ENCODE measurements around the gene FA2H. TPM values are rescaled to one million over a fixed set of nuclear protein-coding genes. Genes with fewer than 3 reads are reported as not detected.

The FA2H gene
- total RNA-seq, 1 donor from 2014 or later = 11.5 TPM

DNA sequence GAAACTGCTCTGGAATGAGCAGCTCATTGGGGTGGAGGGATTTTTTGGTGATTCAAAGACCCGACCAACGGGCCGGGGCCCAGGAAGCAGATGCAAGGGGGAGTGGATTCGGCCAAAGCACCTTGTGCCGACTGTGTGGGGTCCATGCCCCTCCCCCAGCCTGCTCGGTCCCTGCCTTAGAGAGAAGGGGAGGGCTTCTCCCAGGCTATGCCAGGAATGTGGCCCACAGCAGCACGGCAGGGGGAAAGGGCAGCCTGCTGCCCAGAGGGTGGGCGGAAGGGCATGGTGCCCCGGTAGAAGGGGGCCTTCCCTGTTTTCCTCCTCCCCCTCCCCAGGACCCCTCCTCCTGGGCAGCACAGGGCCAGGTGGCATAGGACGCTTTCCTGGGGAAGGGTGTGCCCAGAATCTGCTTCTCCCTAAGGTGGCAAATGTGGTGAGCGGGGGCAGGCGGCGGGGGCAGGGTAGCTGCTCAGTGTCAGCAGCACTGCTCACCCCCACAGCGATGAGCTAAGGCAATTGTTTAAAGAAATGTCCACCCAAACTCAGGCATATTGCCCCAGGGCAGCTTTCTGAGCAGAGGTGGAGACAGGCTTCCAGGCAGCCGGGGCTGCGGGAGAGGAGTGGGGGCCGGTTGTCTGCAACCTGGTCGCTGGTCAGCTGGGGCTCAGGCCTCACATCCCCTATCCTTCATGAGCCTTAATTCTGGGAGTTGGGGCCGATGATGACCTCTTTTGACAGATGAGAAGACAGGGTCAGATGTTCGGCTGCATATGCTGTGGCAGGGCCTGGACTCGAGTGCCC is 40.1 kb downstream of the FA2H start:
- TF ChIP-seq, protein P1, sequence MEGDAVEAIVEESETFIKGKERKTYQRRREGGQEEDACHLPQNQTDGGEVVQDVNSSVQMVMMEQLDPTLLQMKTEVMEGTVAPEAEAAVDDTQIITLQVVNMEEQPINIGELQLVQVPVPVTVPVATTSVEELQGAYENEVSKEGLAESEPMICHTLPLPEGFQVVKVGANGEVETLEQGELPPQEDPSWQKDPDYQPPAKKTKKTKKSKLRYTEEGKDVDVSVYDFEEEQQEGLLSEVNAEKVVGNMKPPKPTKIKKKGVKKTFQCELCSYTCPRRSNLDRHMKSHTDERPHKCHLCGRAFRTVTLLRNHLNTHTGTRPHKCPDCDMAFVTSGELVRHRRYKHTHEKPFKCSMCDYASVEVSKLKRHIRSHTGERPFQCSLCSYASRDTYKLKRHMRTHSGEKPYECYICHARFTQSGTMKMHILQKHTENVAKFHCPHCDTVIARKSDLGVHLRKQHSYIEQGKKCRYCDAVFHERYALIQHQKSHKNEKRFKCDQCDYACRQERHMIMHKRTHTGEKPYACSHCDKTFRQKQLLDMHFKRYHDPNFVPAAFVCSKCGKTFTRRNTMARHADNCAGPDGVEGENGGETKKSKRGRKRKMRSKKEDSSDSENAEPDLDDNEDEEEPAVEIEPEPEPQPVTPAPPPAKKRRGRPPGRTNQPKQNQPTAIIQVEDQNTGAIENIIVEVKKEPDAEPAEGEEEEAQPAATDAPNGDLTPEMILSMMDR (conservative IDR thresholded peaks at IDR 0.05; ENCODE audit: low read depth, low read length) = no peak

DNA sequence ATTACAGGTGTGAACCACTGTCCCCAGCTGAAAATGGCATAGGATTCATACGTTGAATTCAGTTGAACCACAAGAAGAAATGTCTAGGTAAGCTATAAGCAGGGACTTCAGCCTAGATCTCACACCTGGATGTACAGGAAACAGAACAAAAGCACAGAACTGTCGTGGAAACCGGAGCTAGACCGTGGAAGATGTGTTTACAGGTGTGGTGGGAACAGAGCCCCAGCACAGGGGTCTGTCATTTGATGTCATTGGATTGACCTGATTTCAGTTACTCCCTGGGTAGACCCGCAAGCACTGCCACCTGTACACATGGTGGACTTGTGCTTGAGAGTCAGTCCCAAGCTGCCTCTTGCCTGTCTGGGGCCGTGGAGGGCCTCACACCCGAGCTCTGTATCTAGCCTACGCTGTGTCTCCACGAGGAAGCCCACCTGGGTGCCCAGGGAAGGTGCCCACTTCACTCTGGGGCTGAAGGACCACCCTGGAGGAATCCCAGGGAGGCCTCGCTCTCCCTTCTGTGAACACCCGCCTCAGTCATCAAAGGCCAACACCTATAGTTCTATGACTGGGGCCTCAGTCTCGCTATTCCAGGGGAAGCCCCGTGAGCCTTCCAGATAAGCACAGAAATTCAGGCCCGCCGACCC is 41.8 kb downstream of the FA2H start:
- no peak for DNase-seq (ENCODE audit: low read depth)
- no peak overlapping the region for H3K4me3 ChIP-seq (ENCODE audit: low read depth, low read length)
- TF ChIP-seq, protein P1 (conservative IDR thresholded peaks at IDR 0.05; ENCODE audit: low read depth, low read length) = no peak

More for the DNA sequence above, 40.1 kb downstream of the FA2H start:
- no peak overlapping the region for H3K4me3 ChIP-seq (ENCODE audit: low read depth, low read length)
- DNase-seq (ENCODE audit: low read depth) = no peak

DNA sequence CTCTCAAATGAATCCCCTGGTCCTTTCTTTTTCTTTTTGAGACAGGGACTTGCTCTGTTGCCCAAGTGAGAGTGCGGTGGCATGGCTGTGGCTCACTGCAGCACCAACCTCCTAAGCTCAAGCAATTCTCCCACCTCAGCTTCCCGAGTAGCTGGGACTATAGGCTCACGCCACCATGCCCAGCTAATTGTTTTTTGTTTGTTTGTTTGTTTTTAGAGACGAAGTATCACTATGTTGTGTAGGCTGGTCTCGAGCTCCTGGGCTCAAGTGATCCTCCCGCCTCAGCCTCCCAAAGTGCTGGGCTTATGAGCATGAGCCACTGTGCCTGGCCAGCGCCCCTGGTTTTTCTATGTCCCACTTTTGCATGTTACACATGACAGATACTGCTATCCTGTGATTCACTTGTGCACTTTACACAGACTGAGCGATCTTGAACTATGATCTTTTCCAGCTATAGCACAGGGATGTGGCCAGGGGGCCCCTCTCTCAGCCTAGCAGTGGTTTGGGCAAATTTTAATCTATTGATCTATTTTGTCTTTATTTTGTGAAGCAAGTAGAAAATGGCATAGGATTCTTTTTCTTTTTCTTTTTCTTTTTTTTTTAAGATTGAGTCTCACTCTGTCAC is 42.7 kb downstream of the FA2H start:
- DNase-seq (ENCODE audit: low read depth) = no peak
- TF ChIP-seq, protein P1 (conservative IDR thresholded peaks at IDR 0.05; ENCODE audit: low read depth, low read length) = no peak
- H3K4me3 ChIP-seq (ENCODE audit: low read depth, low read length) = no peak overlapping the region

DNA sequence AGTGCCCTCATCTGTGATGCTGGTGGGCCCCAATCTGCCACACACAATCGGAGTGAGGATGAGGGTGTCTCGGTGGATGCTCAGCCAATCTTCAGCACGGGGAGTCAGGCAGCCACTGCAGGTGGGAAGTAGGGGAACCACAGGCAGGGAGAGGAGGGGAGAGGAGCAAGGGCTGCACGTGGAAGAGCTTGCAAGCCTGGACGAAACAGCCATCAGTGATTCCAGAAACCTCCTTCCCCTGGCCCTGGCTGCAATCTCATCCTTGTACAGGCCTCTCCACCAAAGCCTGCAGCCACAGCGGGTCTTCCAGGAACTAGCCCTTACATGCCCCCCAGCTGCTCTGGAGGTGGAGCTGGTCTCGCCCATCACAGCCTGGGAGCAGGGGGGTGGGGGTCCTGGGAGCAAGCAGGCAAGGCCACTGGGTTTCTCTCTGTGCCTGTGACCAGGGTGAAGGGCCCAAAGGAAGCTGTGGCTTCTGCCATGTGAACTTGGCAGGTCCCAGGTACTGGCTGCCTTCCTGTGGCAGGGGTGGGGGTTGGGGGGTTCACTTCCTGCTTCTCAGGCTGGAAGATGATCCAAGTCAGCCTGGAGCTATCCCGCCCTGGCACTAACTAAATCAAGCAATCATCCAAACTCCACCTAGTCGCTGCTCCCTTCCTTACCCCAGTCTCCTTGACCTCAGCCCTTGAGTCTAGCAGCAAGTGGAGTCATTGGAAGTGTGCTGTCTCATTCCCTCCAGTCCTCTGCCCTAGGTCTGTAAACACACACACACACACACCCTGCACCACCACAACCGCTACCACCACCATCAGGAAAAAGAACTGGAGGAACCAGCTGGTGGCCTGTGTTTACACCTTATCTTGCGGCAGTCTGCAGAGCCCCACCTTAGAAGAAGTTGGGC is 44.6 kb downstream of the FA2H start:
- no peak for DNase-seq (ENCODE audit: low read depth)
- TF ChIP-seq, protein P1 (conservative IDR thresholded peaks at IDR 0.05; ENCODE audit: low read depth, low read length) = no peak
- no peak overlapping the region for H3K4me3 ChIP-seq (ENCODE audit: low read depth, low read length)

DNA sequence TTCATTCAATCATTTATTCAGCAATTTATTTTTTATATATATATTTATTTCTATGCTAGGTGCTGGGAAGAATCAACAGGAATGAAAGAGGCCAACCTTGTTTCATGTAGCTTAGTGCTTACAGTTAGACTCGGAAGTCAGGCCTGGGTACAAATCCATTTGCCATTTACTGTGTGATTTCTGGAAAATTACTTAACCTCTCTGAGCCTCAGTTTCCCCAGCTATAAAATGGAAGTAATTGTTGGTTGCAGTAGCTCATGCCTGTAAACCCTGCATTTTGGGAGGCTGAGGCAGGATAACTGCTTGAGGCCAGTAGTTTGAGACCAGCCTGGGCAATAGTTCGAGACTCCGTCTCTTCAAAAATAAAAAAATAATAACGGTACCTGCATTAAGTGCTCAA is 46.7 kb downstream of the FA2H start:
- no peak overlapping the region for H3K4me3 ChIP-seq (ENCODE audit: low read depth, low read length)
- no peak for DNase-seq (ENCODE audit: low read depth)
- TF ChIP-seq, protein P1 (conservative IDR thresholded peaks at IDR 0.05; ENCODE audit: low read depth, low read length) = no peak

DNA sequence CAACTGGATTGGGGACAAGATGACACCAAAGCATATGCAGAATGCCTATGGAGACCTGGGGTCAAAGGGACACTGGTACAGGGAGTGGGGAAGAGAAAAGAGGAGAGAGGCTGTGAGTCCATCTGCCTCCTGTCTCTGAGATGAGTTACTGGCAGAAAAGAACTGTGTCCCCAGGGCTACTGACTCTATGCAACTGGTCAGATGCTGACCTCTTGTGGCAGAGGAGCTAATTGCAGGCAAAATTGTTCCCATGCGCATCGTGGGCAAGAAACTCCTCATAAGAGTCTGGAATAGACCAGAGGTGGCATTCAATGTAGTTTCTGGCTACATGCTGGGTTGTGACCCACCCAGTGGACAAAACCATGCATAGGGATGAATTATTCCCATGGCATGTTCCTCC is 47.9 kb downstream of the FA2H start:
- no peak for DNase-seq (ENCODE audit: low read depth)

More for the DNA sequence above, 47.9 kb downstream of the FA2H start:
- no peak overlapping the region for H3K4me3 ChIP-seq (ENCODE audit: low read depth, low read length)
- TF ChIP-seq, protein P1 (conservative IDR thresholded peaks at IDR 0.05; ENCODE audit: low read depth, low read length) = peak; percentile 62
